Stimulated activated CD4-positive, alpha-beta T cell treated with anti-CD3 and anti-CD28 coated beads, TNF-alpha, amount 100 ng/mL, for 48 hours (primary cell): ENCODE data around the gene NPB.

ENCODE experiments used
- DNase-seq, 3 donors: peaks; one replicate each; pipeline ENCODE4 v3.0.0-alpha.2; 2020; ENCODE audit warnings: low read depth in 3 of 3

Gene NPB

GRCh38 chr17:81940538-81941483 lies 38.8 kb downstream of the NPB start:
- DNase-seq = no peak

GRCh38 chr17:81941484-81942166 lies 39.6 kb downstream of the NPB start:
- no peak for DNase-seq

GRCh38 chr17:81942167-81942553 lies 40.1 kb downstream of the NPB start:
- DNase-seq = no peak

GRCh38 chr17:81944858-81945257 lies 42.8 kb downstream of the NPB start:
- DNase-seq = no peak

GRCh38 chr17:81947189-81947588 lies 45.2 kb downstream of the NPB start, which contains the start of gene MYADML2:
Gene MYADML2, minus strand, starts transcription at chr17:81947233. Its CDS starts 5,492 bp downstream, at chr17:81941741.
- DNase-seq = no peak

- DNase-seq = no peak
Observed at GRCh38 chr17:81948635-81949378, 46.8 kb downstream of the NPB start.

- DNase-seq = no peak
Observed at GRCh38 chr17:81950501-81950900, 48.5 kb downstream of the NPB start.

GRCh38 chr17:81951785-81952684 lies 50.0 kb downstream of the NPB start:
- DNase-seq = no peak
